ENCODE results near the gene COL23A1. TPM values are rescaled to one million over a fixed set of nuclear protein-coding genes. Genes with fewer than 3 reads are reported as not detected.

The COL23A1 gene
- total RNA-seq, 1 donor from 2014 or later = 0.13 TPM

GRCh38 chr5:178343306-178343705, 246.9 kb downstream of the COL23A1 start:
- no peak for DNase-seq (ENCODE audit: low read depth in 2 of 2)

GRCh38 chr5:178341851-178342140, 248.4 kb downstream of the COL23A1 start:
- no peak for DNase-seq (ENCODE audit: low read depth in 2 of 2)

GRCh38 chr5:178341091-178341850, 248.9 kb downstream of the COL23A1 start:
- no peak for DNase-seq (ENCODE audit: low read depth in 2 of 2)

- no peak for DNase-seq (ENCODE audit: low read depth in 2 of 2)
Observed at GRCh38 chr5:178340637-178341036, 249.6 kb downstream of the COL23A1 start.

GRCh38 chr5:178340187-178340586, 250.0 kb downstream of the COL23A1 start:
- no peak for DNase-seq (ENCODE audit: low read depth in 2 of 2)

GRCh38 chr5:178339272-178339671, 250.9 kb downstream of the COL23A1 start:
- DNase-seq (ENCODE audit: low read depth in 2 of 2) = no peak

- no peak for DNase-seq (ENCODE audit: low read depth in 2 of 2)
Observed at GRCh38 chr5:178338750-178339144, 251.4 kb downstream of the COL23A1 start.

- DNase-seq (ENCODE audit: low read depth in 2 of 2) = no peak
Observed at GRCh38 chr5:178338126-178338749, 252.0 kb downstream of the COL23A1 start.

- DNase-seq (ENCODE audit: low read depth in 2 of 2) = no peak
Observed at GRCh38 chr5:178337334-178337741, 252.9 kb downstream of the COL23A1 start.

- no peak for DNase-seq (ENCODE audit: low read depth in 2 of 2)
Observed at GRCh38 chr5:178336889-178337288, 253.3 kb downstream of the COL23A1 start.

- no peak for DNase-seq (ENCODE audit: low read depth in 2 of 2)
Observed at GRCh38 chr5:178335302-178336030, 254.7 kb downstream of the COL23A1 start.

- no peak for DNase-seq (ENCODE audit: low read depth in 2 of 2)
Observed at GRCh38 chr5:178334861-178335260, 255.3 kb downstream of the COL23A1 start.

GRCh38 chr5:178333821-178334481, 256.2 kb downstream of the COL23A1 start:
- no peak for DNase-seq (ENCODE audit: low read depth in 2 of 2)

- no peak for DNase-seq (ENCODE audit: low read depth in 2 of 2)
Observed at GRCh38 chr5:178332210-178332641, 258.0 kb downstream of the COL23A1 start.

- DNase-seq (ENCODE audit: low read depth in 2 of 2) = peak; percentile 5 to 39
Observed at GRCh38 chr5:178331491-178331996, 258.6 kb downstream of the COL23A1 start.

GRCh38 chr5:178330791-178331404, 259.3 kb downstream of the COL23A1 start:
- peak in 1 of 2 donors; percentile 4 for DNase-seq (ENCODE audit: low read depth in 2 of 2)

- DNase-seq (ENCODE audit: low read depth in 2 of 2) = no peak
Observed at GRCh38 chr5:178328826-178329730, 261.1 kb downstream of the COL23A1 start.

- DNase-seq (ENCODE audit: low read depth in 2 of 2) = no peak
Observed at GRCh38 chr5:178327931-178328711, 262.1 kb downstream of the COL23A1 start.

- no peak for DNase-seq (ENCODE audit: low read depth in 2 of 2)
Observed at GRCh38 chr5:178327446-178327845, 262.7 kb downstream of the COL23A1 start.

- no peak for DNase-seq (ENCODE audit: low read depth in 2 of 2)
Observed at GRCh38 chr5:178326374-178326715, 263.8 kb downstream of the COL23A1 start.

All from dermis microvascular lymphatic vessel endothelial cell (primary cell).